ENCODE data around the gene SDF2.

SDF2 gene

DNA sequence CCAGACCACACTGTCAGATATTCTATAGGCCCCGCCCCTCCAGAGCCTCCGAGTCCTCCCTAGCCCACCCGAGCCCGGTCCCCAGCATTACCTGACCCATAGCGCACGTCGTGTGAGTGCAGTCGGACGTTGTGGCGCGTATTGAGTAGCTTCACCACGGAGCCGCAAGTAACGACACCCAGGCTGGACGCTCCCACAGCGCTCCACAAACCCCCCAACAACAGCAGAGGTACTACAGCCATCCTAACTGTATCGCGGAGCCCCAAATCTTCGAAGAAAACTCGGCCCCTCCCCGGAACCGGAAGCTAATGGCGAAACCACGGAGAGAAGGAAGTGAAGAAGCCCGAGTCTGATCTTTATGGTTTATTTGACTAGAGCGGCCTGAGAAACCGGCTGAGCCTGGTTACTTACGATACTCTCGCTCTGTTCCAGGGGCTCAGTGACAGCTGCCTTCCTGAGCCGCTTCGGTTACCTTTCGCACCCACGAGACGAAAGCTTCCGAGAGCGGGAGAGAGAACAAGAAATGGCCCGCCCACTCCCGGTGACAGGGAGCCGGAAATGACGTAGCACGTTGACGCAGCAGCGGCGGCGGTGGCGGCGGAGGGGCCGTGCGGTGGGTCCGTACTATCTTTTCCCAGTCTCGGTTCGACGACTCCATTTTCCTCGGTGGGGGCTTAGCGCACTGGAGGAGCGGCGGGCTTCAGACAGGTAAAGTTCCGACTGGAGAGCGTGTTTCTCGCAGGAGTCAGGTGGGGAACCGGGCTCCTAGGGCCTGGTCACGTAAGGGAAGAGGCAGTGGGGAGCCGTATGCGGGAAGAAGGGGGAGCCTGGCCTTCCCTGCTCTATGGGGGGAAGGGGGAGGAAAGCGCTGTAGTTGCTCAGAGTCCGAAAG, at the start of gene SDF2, which contains the start of gene SUPT6H:
TSS of gene SDF2 (minus strand) at position 272 of the 892 bp plus-strand sequence. CDS start at position 242, 30 bp downstream.
TSS of gene SUPT6H (plus strand) at position 571 of the 892 bp plus-strand sequence. CDS start 11,197 bp downstream, outside the sequence.
- DNase-seq (ENCODE audit: low spot score), result peak; percentile 93

DNA sequence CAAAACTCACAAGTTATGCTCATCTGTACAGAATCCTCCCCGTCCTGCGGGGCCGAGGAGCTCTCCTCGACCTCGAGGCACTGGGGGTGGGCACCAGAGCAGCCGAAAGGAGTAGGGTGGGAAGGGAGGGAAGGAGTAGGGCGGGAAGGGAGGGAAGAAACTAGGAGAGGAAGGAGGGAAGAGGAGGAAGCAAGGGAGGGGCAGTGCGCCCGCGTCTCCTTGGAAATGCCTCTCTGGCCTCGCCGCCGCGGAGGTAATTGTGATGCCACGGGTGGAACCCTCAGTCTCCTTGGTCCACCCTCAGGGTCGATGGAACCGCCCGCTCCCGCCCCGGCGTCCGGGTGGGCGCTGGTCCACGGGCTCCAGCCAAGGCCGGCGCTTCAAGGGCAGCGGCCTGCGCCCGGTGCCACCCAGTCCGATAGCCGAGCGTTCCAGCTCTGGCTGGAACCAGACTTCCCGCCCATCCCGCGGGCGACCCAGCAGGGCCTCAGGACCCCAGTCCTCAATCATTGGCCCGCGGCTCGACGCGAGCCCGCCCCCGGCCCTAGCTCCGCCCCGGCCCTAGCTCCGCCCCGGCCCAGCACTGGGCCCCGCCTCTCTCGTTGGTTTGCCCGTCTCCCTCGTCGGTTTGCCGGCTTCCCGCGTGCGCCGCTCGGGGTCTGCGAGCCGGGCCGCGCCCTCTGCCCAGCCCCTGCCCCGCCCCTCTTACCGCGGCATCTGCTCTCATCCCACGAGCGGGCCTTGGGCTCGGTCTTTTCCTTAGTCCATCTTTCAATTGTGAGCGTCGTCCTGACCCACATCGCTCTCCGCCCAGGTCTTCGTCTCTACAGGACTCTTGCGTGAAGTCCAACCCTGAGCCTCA, 49.4 kb upstream of the SDF2 start:
- DNase-seq (ENCODE audit: low spot score), result peak; percentile 86

DNA sequence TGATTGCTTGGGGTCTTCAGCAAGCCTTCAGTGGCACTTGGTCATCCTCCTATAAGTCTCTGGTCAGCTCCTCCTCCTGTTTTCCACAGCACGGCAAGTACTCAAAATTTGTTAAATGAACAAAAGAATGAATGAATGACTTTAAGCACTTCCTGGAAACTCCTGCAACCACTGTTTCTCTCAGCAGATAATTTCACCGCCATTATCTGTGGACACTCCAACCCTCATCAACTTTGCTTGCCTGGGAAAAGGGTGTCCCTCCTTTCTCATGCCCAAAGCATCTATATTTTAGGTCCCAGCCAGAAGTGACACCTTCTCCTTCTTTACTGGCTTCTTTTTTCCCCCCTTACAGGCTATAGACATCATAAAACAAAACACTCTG, 45.6 kb upstream of the SDF2 start:
- DNase-seq (ENCODE audit: low spot score), result no peak

DNA sequence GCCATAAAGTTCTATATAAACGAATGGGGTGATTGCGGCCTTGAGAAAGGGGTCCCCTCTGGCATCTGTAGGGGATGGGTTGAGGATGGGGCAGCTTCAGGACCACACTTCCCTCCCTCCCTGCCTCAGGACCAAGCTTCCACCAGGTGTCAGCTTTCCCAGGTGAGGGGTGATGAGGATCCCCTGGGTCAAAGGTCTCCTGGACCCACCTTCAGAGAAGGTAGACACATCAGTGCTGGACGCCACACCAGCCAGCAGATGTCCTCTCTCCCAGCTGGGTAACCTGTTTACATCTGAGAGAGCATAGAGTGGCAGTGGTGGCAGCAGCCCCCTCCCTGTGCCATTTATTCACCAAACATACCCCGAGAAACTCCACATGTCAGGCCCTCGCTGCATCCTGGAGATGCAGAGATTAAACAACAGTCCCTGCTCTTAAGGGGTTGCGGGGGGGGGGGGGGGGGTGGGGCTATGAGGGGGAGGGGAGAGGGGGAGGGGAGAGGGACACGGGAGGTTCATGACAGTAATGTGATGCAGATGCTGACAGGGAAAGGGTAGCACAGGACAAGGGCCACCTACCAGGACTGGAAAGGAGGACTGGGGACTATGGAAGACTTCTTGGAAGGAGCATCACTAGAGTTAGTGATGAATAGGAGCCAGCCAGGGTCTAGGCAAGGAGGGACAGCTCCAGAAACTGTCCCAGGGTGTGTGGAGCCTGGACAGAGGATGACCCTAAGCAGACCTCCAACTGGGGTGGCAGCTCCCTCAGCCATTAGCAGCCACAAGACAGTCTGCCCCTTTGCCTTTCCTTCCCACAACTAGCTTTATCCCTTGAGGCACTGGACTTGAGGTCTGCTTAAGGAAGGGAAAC, 45.0 kb upstream of the SDF2 start:
- no peak for DNase-seq (ENCODE audit: low spot score)

GRCh38 chr17:28705728-28706334, 44.1 kb upstream of the SDF2 start:
- DNase-seq (ENCODE audit: low spot score), result no peak

GRCh38 chr17:28705074-28705659, 43.5 kb upstream of the SDF2 start:
- DNase-seq (ENCODE audit: low spot score), result no peak

DNA sequence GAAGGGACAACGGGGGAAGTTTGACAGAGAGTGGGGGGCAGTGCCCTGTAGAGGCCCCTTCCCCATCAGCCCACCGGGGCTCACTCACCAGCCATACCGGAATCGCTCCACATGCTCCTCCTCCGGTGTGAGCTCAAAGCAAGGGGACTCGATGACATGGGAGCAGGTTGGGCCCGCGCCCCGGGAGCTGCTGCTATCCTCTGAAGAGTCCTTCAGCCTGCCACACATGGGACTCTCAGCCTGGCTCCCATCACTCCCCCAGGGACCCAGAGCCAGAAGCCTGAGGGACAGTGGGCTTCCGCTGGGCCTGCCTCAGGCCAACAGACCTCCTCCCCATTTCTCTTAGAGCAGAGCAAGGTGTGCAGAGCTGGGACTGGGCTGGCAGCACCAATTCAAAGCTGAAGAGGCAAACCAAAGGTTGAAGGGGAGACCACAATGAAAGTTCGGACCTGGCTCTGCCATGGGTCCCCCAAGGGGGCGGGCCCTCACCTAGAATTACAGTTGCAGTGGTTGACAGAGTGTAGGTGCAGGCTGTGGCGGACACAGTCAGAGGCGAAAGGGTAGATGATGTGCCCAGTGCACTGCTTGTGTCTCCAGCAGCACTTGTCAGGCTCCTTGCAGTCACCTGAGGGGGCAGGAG, 42.6 kb upstream of the SDF2 start:
- DNase-seq (ENCODE audit: low spot score), result no peak

- no peak for DNase-seq (ENCODE audit: low spot score)
Observed at GRCh38 chr17:28703552-28704218, 42.0 kb upstream of the SDF2 start.

DNA sequence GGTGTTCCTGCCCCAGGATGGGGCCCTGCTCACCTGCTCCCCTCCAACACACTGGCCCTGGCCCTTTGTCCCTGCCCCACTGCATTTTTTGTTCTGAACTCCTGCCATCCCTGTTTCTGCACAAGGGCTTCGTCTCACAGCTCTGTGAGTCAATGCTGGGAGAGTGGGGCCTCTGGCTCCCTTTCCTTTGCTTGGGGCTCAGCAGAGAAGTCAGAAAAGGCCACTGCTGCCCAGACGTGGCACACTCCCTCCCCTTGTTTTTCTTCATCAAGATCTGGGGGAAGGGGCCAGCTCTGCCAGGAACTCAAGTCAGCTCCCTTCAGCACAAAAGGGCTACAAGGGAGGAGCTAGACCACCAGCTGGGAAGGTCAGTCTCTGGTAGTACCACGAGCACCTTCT, 41.0 kb upstream of the SDF2 start:
- no peak for DNase-seq (ENCODE audit: low spot score)

GRCh38 chr17:28702026-28702751, 40.5 kb upstream of the SDF2 start:
- peak; percentile 27 for DNase-seq (ENCODE audit: low spot score)

DNA sequence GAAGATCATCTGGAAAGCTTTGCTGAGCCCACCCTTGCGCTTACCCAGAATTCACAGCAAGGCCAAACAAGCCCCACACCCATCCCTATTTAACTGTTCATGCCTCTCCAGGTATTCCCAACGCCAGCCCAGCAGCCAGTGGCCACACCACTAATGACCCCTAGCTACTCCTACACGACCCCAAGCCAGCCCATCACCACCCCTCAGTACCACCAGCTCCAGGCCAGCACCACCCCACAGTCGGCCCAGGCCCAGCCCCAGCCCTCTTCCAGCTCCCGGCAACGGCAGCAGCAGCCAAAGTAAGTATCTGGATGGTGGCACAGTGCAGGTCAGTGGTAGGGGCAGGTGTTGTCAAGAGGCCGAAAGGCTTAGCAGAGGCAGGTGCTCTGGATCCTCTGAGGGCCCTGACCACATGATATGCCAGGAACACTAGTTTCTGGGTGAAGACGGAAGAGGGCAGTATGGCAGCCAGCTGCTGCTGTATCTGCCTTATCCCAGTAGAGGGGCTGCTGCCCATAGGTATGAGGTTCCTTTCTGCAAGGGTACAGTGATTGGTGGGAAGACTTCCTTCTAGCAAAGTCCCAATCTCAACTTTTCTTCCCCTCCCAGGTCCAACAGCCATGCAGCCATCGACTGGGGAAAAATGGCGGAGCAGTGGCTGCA, 39.3 kb upstream of the SDF2 start:
- DNase-seq (ENCODE audit: low spot score), result no peak

DNA sequence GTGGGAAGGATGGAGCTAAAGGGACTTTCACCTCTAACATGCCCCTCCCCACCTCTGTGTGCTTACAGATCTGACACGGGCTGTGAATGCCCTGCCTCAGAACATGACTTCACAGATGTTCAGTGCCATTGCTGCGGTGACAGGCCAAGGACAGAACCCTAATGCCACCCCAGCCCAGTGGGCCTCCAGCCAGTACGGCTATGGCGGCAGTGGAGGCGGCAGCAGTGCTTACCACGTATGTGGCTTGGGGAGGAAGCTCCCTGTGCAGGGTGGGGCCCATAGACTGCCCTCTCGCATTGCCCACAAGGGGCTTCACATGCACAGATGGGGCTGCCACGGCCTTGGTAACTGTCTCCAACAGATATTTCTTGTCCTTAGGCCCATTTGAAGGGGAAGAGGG, 38.6 kb upstream of the SDF2 start:
- no peak for DNase-seq (ENCODE audit: low spot score)

GRCh38 chr17:28698253-28698941, 36.7 kb upstream of the SDF2 start:
- DNase-seq (ENCODE audit: low spot score), result no peak

- DNase-seq (ENCODE audit: low spot score), result no peak
Observed at GRCh38 chr17:28693869-28694268, 32.2 kb upstream of the SDF2 start.

GRCh38 chr17:28689011-28689410, 27.3 kb upstream of the SDF2 start:
- DNase-seq (ENCODE audit: low spot score), result no peak

- DNase-seq (ENCODE audit: low spot score), result no peak
Observed at GRCh38 chr17:28688481-28688880, 26.8 kb upstream of the SDF2 start.

- peak; percentile 25 for DNase-seq (ENCODE audit: low spot score)
Observed at GRCh38 chr17:28686296-28686695, 24.6 kb upstream of the SDF2 start.

DNA sequence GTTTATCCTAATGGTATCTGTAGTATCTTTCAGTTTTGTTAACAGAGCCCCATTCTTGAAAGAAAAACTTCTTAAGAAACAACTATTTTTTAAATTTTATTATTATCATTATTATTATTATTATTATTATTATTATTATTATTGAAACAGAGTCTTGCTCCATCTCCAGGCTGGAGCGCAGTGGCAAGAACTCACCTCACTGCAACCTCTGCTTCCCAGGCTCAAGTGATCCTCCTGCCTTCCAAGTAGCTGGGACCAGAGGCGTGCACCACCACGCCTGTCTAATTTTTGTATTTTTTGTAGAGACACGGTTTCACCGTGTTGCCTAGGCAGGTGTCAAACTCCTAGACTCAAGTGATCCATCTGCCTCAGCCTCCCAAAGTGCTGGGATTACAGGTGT, 23.7 kb upstream of the SDF2 start:
- no peak for DNase-seq (ENCODE audit: low spot score)
